ENCODE measurements around the gene ATP2A3. TPM values are rescaled to one million over a fixed set of nuclear protein-coding genes. Genes with fewer than 3 reads are reported as not detected.

Gene ATP2A3
- total RNA-seq, 1 experiment from 2014 or later: 13.3 TPM

- Histone ChIP-seq H3K23me2 (ENCODE audit: insufficient read length, low read depth, low read length, poor library complexity, severe bottlenecking) (no peaks in the 10 kb centered on the region), H4K91ac (ENCODE audit: insufficient read length, low read depth, low read length) (no peak overlapping the region), H3K27me3 (ENCODE audit: insufficient read depth, low read length) (no peaks in the 10 kb centered on the region), H3K4ac (ENCODE audit: low read depth, low read length) (no peak overlapping the region), H3K79me2 (ENCODE audit: insufficient read depth, low read length) (no peaks in the 10 kb centered on the region), H2BK20ac (ENCODE audit: low read depth, low read length, poor library complexity, severe bottlenecking) (no peak overlapping the region), H3K9ac (ENCODE audit: extremely low read depth, insufficient read length, low read length) (no peak overlapping the region), H3K56ac (ENCODE audit: insufficient read length, low read depth, low read length) (no peak overlapping the region), H3K79me1 (ENCODE audit: insufficient read depth, low read depth, low read length, poor library complexity, severe bottlenecking) (no peaks in the 10 kb centered on the region), H3K4me1 (ENCODE audit: insufficient read depth, low read length) (no peaks in the 10 kb centered on the region), H4K20me1 (ENCODE audit: control insufficient read depth, insufficient read depth, insufficient read length) (no peaks in the 10 kb centered on the region), H2BK12ac (ENCODE audit: insufficient read length, low read depth, low read length) (no peak overlapping the region), H3K14ac (ENCODE audit: insufficient read depth, low read length) (no peak overlapping the region), H3K18ac (ENCODE audit: insufficient read length, low read depth, low read length) (no peak overlapping the region), H3K27ac (ENCODE audit: insufficient read length, low read depth, low read length) (no peak overlapping the region), H4K5ac (ENCODE audit: insufficient read length, low read depth, low read length) (no peak overlapping the region), H2AK5ac (ENCODE audit: insufficient read length, low read length) (no peak overlapping the region), H2AFZ (ENCODE audit: low read length) (no peak overlapping the region), H3T11ph (ENCODE audit: low read length) (no peak overlapping the region), H4K8ac (replicated peaks; ENCODE audit: insufficient read length, low read depth, low read length) (no peak overlapping the region), H2BK120ac (ENCODE audit: low read depth, low read length, poor library complexity, severe bottlenecking) (no peak overlapping the region), H3K9me3 (ENCODE audit: control insufficient read depth, low read depth, low read length) (no peaks in the 10 kb centered on the region), H2BK5ac (ENCODE audit: insufficient read length, low read length) (no peak overlapping the region), H3K4me2 (ENCODE audit: insufficient read depth, insufficient read length, low read length) (no peak overlapping the region), H3K23ac (ENCODE audit: insufficient read length, low read depth, low read length) (no peak overlapping the region), H2BK15ac (ENCODE audit: low read depth, low read length) (no peak overlapping the region)
- Mint-ChIP-seq H3K4me1 (peaks cover 11 to 16% of the 10 kb centered on the region in 2 experiments), H3K4me3 (no peak overlapping the region), H3K27me3 (ENCODE audit: low read depth) (peaks cover 6% of the 10 kb centered on the region; the same call in 1 of the 2 replicates), H3K27ac (peak overlapping the region; percentile 29 to 82 (median 63); a peak in 3 of 7 replicates), H3K9me3 (peaks cover 0 to 3% of the 10 kb centered on the region in 2 experiments; a peak in 2 of 5 replicates), H3K36me3 (ENCODE audit: insufficient read depth in 1 of 3, low read depth in 3 of 3) (no peaks in the 10 kb centered on the region)
- TF ChIP-seq CTCF (conservative IDR thresholded peaks at IDR 0.05): no peak
- DNase-seq: peak; percentile 59
- WGBS (ENCODE audit: extremely low coverage, insufficient read length, low lambda C conversion rate): no CpG with 5 or more reads among the region's 30 CpGs
Measured at GRCh38 chr17:3911271-3912053, 52.8 kb downstream of the ATP2A3 start.

Data from H9 (cell line).